Measurements from ENCODE around the gene SKOR1.

SKOR1 gene

GRCh38 chr15:67821784-67822440 is 3.4 kb upstream of the SKOR1 start:
- no peak overlapping the region for H3K27ac ChIP-seq (ENCODE audit: low read length)
- H3K9ac ChIP-seq (ENCODE audit: low read depth, low read length) = no peak overlapping the region
- peaks cover 10% of the 10 kb centered on the region; the same call in 1 of the 2 replicates for H3K4me1 ChIP-seq (ENCODE audit: insufficient read depth, low read length)
- peaks cover 99% of the 10 kb centered on the region for H3K27me3 ChIP-seq (ENCODE audit: insufficient read depth, low read length)
- H3K4me3 ChIP-seq (ENCODE audit: low read length) = peak overlapping the region; percentile 32
- H3K36me3 ChIP-seq (ENCODE audit: insufficient read depth, low read depth, low read length) = no peaks in the 10 kb centered on the region
- H3K9me3 ChIP-seq (ENCODE audit: insufficient read depth, low read depth, low read length) = no peaks in the 10 kb centered on the region; the same call in 1 of the 2 replicates

- H3K36me3 ChIP-seq (ENCODE audit: insufficient read depth, low read depth, low read length) = no peaks in the 10 kb centered on the region
- H3K9ac ChIP-seq (ENCODE audit: low read depth, low read length) = no peak overlapping the region
- peak overlapping the region; percentile 32 for H3K4me3 ChIP-seq (ENCODE audit: low read length)
- peaks cover 99% of the 10 kb centered on the region for H3K27me3 ChIP-seq (ENCODE audit: insufficient read depth, low read length)
- H3K9me3 ChIP-seq (ENCODE audit: insufficient read depth, low read depth, low read length) = no peaks in the 10 kb centered on the region; the same call in 1 of the 2 replicates
- no peak overlapping the region for H3K27ac ChIP-seq (ENCODE audit: low read length)
- peaks cover 10% of the 10 kb centered on the region; the same call in 1 of the 2 replicates for H3K4me1 ChIP-seq (ENCODE audit: insufficient read depth, low read length)
These were observed 2.6 kb upstream of the SKOR1 start for GRCh38 chr15:67822537-67823313.

GRCh38 chr15:67823314-67824196 is 1.8 kb upstream of the SKOR1 start:
- H3K4me3 ChIP-seq (ENCODE audit: low read length) = no peak overlapping the region; the same call in 1 of the 2 replicates
- H3K36me3 ChIP-seq (ENCODE audit: insufficient read depth, low read depth, low read length) = no peaks in the 10 kb centered on the region
- peaks cover 99% of the 10 kb centered on the region for H3K27me3 ChIP-seq (ENCODE audit: insufficient read depth, low read length)
- H3K4me1 ChIP-seq (ENCODE audit: insufficient read depth, low read length) = peaks cover 10% of the 10 kb centered on the region; the same call in 1 of the 2 replicates
- H3K9me3 ChIP-seq (ENCODE audit: insufficient read depth, low read depth, low read length) = no peaks in the 10 kb centered on the region; the same call in 1 of the 2 replicates
- H3K27ac ChIP-seq (ENCODE audit: low read length) = no peak overlapping the region
- no peak overlapping the region for H3K9ac ChIP-seq (ENCODE audit: low read depth, low read length)

GRCh38 chr15:67824197-67824968 is 926 bp upstream of the SKOR1 start:
- Histone ChIP-seq H3K9ac (ENCODE audit: low read depth, low read length) (no peak overlapping the region), H3K27ac (ENCODE audit: low read length) (no peak overlapping the region), H3K36me3 (ENCODE audit: insufficient read depth, low read depth, low read length) (no peaks in the 10 kb centered on the region), H3K4me1 (ENCODE audit: insufficient read depth, low read length) (peaks cover 8% of the 10 kb centered on the region; the same call in 1 of the 2 replicates), H3K4me3 (ENCODE audit: low read length) (no peak overlapping the region), H3K9me3 (ENCODE audit: insufficient read depth, low read depth, low read length) (no peaks in the 10 kb centered on the region; the same call in 1 of the 2 replicates), H3K27me3 (ENCODE audit: insufficient read depth, low read length) (peaks cover 100% of the 10 kb centered on the region)

- H3K9ac ChIP-seq (ENCODE audit: low read depth, low read length) = no peak overlapping the region
- H3K36me3 ChIP-seq (ENCODE audit: insufficient read depth, low read depth, low read length) = no peaks in the 10 kb centered on the region
- H3K9me3 ChIP-seq (ENCODE audit: insufficient read depth, low read depth, low read length) = no peaks in the 10 kb centered on the region; the same call in 1 of the 2 replicates
- H3K4me3 ChIP-seq (ENCODE audit: low read length) = peak overlapping the region; percentile 50
- H3K27me3 ChIP-seq (ENCODE audit: insufficient read depth, low read length) = peaks cover 100% of the 10 kb centered on the region
- peaks cover 6% of the 10 kb centered on the region; the same call in 1 of the 2 replicates for H3K4me1 ChIP-seq (ENCODE audit: insufficient read depth, low read length)
- no peak overlapping the region for H3K27ac ChIP-seq (ENCODE audit: low read length)
These were observed 790 bp downstream of the SKOR1 start for GRCh38 chr15:67825881-67826716.

GRCh38 chr15:67826717-67827561 is 1.6 kb downstream of the SKOR1 start:
- Histone ChIP-seq H3K9me3 (ENCODE audit: insufficient read depth, low read depth, low read length) (no peaks in the 10 kb centered on the region; the same call in 1 of the 2 replicates), H3K27me3 (ENCODE audit: insufficient read depth, low read length) (peaks cover 100% of the 10 kb centered on the region), H3K27ac (ENCODE audit: low read length) (no peak overlapping the region), H3K36me3 (ENCODE audit: insufficient read depth, low read depth, low read length) (no peaks in the 10 kb centered on the region), H3K9ac (ENCODE audit: low read depth, low read length) (no peak overlapping the region), H3K4me1 (ENCODE audit: insufficient read depth, low read length) (peaks cover 6% of the 10 kb centered on the region; the same call in 1 of the 2 replicates), H3K4me3 (ENCODE audit: low read length) (no peak overlapping the region)

GRCh38 chr15:67827562-67828277 is 2.4 kb downstream of the SKOR1 start:
- peaks cover 100% of the 10 kb centered on the region for H3K27me3 ChIP-seq (ENCODE audit: insufficient read depth, low read length)
- no peak overlapping the region for H3K27ac ChIP-seq (ENCODE audit: low read length)
- H3K4me1 ChIP-seq (ENCODE audit: insufficient read depth, low read length) = peaks cover 6% of the 10 kb centered on the region; the same call in 1 of the 2 replicates
- H3K9ac ChIP-seq (ENCODE audit: low read depth, low read length) = no peak overlapping the region
- H3K4me3 ChIP-seq (ENCODE audit: low read length) = no peak overlapping the region
- H3K9me3 ChIP-seq (ENCODE audit: insufficient read depth, low read depth, low read length) = no peaks in the 10 kb centered on the region; the same call in 1 of the 2 replicates
- H3K36me3 ChIP-seq (ENCODE audit: insufficient read depth, low read depth, low read length) = no peaks in the 10 kb centered on the region

GRCh38 chr15:67828278-67828968 is 3.1 kb downstream of the SKOR1 start:
- peaks cover 100% of the 10 kb centered on the region for H3K27me3 ChIP-seq (ENCODE audit: insufficient read depth, low read length)

More at GRCh38 chr15:67828278-67828968, 3.1 kb downstream of the SKOR1 start:
- Histone ChIP-seq H3K4me3 (ENCODE audit: low read length) (peak overlapping the region; percentile 40), H3K27ac (ENCODE audit: low read length) (no peak overlapping the region), H3K4me1 (ENCODE audit: insufficient read depth, low read length) (peaks cover 13% of the 10 kb centered on the region; the same call in 1 of the 2 replicates), H3K9me3 (ENCODE audit: insufficient read depth, low read depth, low read length) (no peaks in the 10 kb centered on the region; the same call in 1 of the 2 replicates), H3K36me3 (ENCODE audit: insufficient read depth, low read depth, low read length) (no peaks in the 10 kb centered on the region), H3K9ac (ENCODE audit: low read depth, low read length) (no peak overlapping the region)

Measured in iPS-20b (cell line).